Colonic mucosa (tissue), 4 donors: ENCODE data around the gene TUBG2. TPM values are rescaled to one million over a fixed set of nuclear protein-coding genes. Genes with fewer than 3 reads are reported as not detected.

Experiments used
- DNase-seq: peaks from one replicate; pipeline ENCODE4 v3.0.0-alpha.2; 2020
- H3K27ac ChIP-seq: fragments of 200-600 bp; one replicate; pipeline ENCODE4 v1.8.0; 2021
- H3K27me3 ChIP-seq: fragments of 200-600 bp; one replicate; pipeline ENCODE4 v1.8.0; 2021
- H3K36me3 ChIP-seq: fragments of 200-600 bp; one replicate; pipeline ENCODE4 v1.8.0; 2021
- H3K4me1 ChIP-seq: fragments of 200-600 bp; one replicate; pipeline ENCODE4 v1.8.0; 2021; ENCODE audit warnings: mild to moderate bottlenecking
- H3K4me3 ChIP-seq: fragments of 200-600 bp; one replicate; pipeline ENCODE4 v1.8.0; 2021
- H3K9ac ChIP-seq, 2 donors: one replicate each; pipeline ENCODE4 v1.7.0; 2013; ENCODE audit warnings: control low read depth in 2 of 2, low read depth in 2 of 2, low read length in 2 of 2
- H3K9me3 ChIP-seq: fragments of 200-600 bp; one replicate; pipeline ENCODE4 v1.8.0; 2021
- CTCF ChIP-seq: fragments of 200-600 bp; IDR thresholded peaks from one replicate; pipeline ENCODE4 v1.8.0; 2022; ENCODE audit warnings: antibody characterized with exemption, mild to moderate bottlenecking
- intact Hi-C: fragments of 100-400 bp; cut with DNase I; formaldehyde crosslinking; loops from one replicate; pipeline ENCODE4 v1.14.1; 2022
- total RNA-seq, 2 donors: library from RNA; stranded (reverse); fragmentation: NEBNext Ultra II Directional in 1 of 2; extraction: Animal tissue kit (Norgen Biotek cat#: 25700) in 1 of 2; gene quantifications; one replicate each; pipeline ENCODE4 v1.2.1, GENCODE V29; 2021
- donor health status: healthy.
- donor health status: DM: no; HTN: no; CAD: no.
- donor health status: DM: no; HTN: no; CAD: no.

Gene TUBG2
- total RNA-seq, 2 donors from 2014 or later, result 5.6 to 7.7 TPM

DNA sequence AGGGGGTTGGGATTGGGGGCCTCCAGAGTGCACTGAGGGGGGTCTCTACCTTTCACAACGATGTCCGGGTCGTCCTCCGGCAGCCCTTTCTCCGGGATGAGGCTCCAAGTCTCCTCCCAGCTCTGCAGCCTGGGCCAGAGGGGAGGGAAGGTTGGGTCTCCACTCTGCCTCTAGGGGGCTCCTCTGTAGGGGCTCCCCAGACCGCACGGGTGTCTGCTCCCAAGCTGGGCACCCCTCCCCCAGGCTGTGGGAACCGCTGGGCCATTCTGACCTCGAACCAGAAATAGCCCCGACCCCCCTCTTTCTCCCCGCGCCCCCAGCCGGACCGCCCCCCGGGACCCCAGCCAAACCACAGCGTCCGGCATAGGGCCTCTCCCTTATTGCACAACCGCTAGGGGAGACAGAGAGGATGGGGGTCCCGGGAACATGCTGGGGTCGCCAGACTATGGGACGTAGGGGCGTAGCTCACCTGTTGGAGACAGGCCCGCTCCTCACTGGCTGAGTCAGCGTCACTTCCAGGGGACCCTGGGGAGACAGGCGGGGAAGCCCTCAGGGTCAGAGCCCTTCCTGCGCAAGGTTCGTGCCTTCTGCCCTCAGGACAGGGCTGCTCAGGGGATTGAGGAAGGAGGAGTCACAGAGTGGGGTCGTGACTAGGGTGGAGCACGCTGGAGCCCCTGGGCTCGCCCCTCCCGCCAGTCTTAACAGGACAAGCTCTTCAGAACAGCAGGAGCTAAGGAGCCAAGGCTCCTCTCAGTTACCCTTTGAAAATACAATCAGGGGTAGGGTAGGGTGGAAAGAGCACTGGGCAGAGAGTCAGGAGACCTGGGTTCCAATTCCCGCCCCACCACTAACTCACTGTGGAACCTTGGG is 15.0 kb downstream of the TUBG2 start:
- peaks cover 4% of the 10 kb centered on the region for H3K36me3 ChIP-seq
- H3K27ac ChIP-seq, result no peak overlapping the region
- TF ChIP-seq CTCF, result peak; percentile 19
- peak; percentile 57 for DNase-seq
- intact Hi-C loops, result loop anchor here (5.0 kb wide), 1 partner anchor 67 kb away; the partner anchor contains the start of genes RETREG3 and TUBG1
- no peaks in the 10 kb centered on the region for H3K9me3 ChIP-seq
- peak overlapping the region; percentile 30 to 92 for H3K9ac ChIP-seq
- no peaks in the 10 kb centered on the region for H3K27me3 ChIP-seq
- peaks cover 24% of the 10 kb centered on the region for H3K4me1 ChIP-seq
- H3K4me3 ChIP-seq, result peak overlapping the region; percentile 17

DNA sequence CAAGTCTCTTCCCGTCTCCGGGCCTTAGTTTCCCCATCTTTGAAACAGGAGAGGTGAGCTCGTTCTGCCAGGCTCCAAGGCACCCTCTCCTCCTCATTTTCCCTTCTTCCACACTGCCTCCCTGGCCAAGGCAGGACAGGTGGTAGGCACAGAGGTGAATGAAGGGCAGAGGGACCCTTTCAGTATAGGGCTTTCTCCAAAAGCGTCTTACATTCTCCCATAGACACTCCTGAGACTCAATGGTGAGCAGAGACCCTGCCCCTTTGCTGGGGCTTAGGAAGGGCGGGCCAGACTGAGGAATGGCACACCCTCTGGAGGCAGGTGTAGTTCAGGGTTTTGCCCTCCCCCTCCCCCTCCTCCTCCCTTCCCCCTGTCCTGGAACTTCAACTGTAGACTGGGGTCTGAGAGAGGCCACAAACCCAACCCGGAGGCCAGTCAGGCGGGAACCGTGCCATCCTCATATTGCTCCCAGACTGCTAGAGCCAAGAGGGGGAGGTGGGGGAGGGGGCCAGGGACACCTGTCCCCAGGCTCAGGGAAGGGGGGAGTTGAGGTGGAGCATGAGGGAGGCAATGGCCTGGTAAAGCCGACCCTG is 15.8 kb downstream of the TUBG2 start:
- Histone ChIP-seq H3K9me3 (no peaks in the 10 kb centered on the region), H3K36me3 (no peaks in the 10 kb centered on the region), H3K27ac (no peak overlapping the region), H3K4me1 (peaks cover 31% of the 10 kb centered on the region), H3K27me3 (no peaks in the 10 kb centered on the region), H3K9ac (peak overlapping the region; percentile 92), H3K4me3 (peak overlapping the region; percentile 78)
- TF ChIP-seq CTCF, result no peak
- intact Hi-C loops, result loop anchor here (5.0 kb wide), 1 partner anchor 68 kb away; the partner anchor contains the start of genes RETREG3 and TUBG1
- DNase-seq, result no peak

DNA sequence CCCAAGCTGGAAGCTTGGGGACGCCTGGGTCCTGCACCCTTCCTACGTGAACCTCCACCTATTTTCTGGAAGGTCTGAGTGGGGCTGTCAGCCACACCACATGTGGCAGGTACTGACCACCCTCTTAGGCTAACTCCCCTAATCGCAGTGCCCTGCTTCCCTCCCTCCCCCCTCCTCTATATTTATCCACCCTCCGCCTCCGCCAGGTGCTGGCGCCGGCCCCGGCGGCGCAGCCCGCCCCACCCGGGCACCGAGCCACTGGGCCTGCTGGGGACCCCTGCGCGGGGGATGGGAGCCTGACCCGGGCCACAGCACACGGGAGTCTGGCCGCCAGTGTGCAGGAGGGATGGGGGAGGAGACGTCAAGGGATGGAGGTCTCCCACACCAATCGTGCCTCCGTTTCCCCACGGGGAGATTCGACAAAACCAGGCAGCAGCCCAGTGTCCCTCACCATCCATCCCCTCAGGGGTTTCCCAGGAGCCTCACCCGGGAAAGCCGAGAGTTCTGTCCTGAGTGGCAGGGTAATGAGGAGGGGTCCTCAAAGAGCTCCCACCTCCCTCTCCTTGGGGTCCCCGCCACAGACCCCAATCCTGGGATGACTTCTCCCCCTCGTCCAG is 16.4 kb downstream of the TUBG2 start:
- Histone ChIP-seq H3K27me3 (no peaks in the 10 kb centered on the region), H3K9ac (peak overlapping the region; percentile 92), H3K36me3 (no peaks in the 10 kb centered on the region), H3K27ac (peak overlapping the region; percentile 71), H3K4me3 (peak overlapping the region; percentile 78), H3K9me3 (no peaks in the 10 kb centered on the region), H3K4me1 (peaks cover 36% of the 10 kb centered on the region)
- no peak for TF ChIP-seq CTCF
- DNase-seq, result no peak
- intact Hi-C loops, result no loop called here

GRCh38 chr17:42675965-42676423 is 16.9 kb downstream of the TUBG2 start:
- peak overlapping the region; percentile 92 for H3K9ac ChIP-seq
- H3K9me3 ChIP-seq, result no peaks in the 10 kb centered on the region
- intact Hi-C loops, result no loop called here
- H3K36me3 ChIP-seq, result no peaks in the 10 kb centered on the region
- DNase-seq, result peak; percentile 64
- peaks cover 36% of the 10 kb centered on the region for H3K4me1 ChIP-seq
- peak overlapping the region; percentile 78 for H3K4me3 ChIP-seq
- TF ChIP-seq CTCF, result no peak
- H3K27ac ChIP-seq, result peak overlapping the region; percentile 71
- no peaks in the 10 kb centered on the region for H3K27me3 ChIP-seq

DNA sequence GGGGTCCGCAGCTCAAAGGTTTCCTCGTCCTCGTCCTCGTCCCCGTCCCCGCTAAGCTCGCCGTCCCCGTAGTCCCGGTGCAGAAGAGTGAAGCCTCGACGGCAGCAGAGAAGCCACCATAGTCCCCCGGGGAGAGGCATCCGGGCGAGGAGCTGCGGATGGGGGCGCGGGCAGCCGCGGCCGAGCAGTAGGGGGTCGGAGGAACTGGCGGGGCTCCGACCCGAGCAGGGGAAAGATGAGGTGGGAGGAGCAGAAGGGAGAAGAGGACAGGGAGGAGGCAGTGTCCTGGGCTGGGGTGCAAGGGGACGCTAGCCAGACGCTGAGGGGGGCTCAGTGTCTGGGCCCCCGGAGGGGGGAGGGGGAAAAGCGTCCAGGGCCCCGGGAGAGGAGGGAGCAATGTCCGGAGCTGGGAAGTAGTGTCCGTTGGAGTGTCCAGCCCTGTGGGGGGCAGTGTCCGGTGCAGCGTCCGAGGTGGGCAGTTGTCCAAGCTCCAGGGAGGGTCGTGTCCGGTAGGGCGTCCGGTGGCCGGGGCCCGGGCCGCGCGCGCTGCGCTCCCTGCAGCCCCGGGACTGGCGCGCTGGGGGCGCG is 17.4 kb downstream of the TUBG2 start, which contains the start of gene PLEKHH3:
Gene PLEKHH3 (minus strand): TSS at position 571 of the 588 bp plus-strand sequence. CDS start 431 bp downstream, at position 140.
- H3K4me3 ChIP-seq, result peak within 1 kb of the TSS; percentile 78
- DNase-seq, result no peak
- intact Hi-C loops, result no loop called here
- H3K27ac ChIP-seq, result peak within 1 kb of the TSS; percentile 95
- H3K36me3 ChIP-seq, result no peaks in the 10 kb centered on the region
- H3K9ac ChIP-seq, result peak within 1 kb of the TSS; percentile 92
- no peak for TF ChIP-seq CTCF
- H3K9me3 ChIP-seq, result no peaks in the 10 kb centered on the region
- H3K4me1 ChIP-seq, result peaks cover 39% of the 10 kb centered on the region
- peaks cover under 1% of the 10 kb centered on the region for H3K27me3 ChIP-seq
